Panc1 (cell line): ENCODE measurements around the gene CNGA1. TPM values are rescaled to one million over a fixed set of nuclear protein-coding genes. Genes with fewer than 3 reads are reported as not detected.

Experiments used
- ATAC-seq: fragments of 200-7000 bp; cut with Tn5 transposase; 2 replicates; pipeline ENCODE4 v1.9.1; 2020; ENCODE audit warnings: mild to moderate bottlenecking, moderate library complexity
- BruUV-seq: library from RNA; stranded (reverse); fragments of 400-500 nt; replicated peaks from 2 replicates; lab custom pipeline; 2021; lab: Mats Ljungman, UMichigan
- CTCF ChIA-PET: fragments of 300-600 bp; sonication (Branson Sonifier 250); formaldehyde crosslinking; loops from one replicate; lab custom pipeline; 2022; ENCODE audit warnings: antibody characterized with exemption; lab: Charles Lee
- POLR2A ChIA-PET: fragments of 300-600 bp; sonication (Branson Sonifier 250); formaldehyde crosslinking; loops from one replicate; lab custom pipeline; 2022; ENCODE audit warnings: antibody characterized with exemption; lab: Charles Lee
- DNase-seq: peaks from one replicate; pipeline ENCODE4 v3.0.0-alpha.2; 2010; ENCODE audit warnings: low read depth, low spot score
- H3K27ac ChIP-seq: 2 replicates; pipeline ENCODE4 v1.5.1; 2011; ENCODE audit warnings: mild to moderate bottlenecking, low read length, inconsistent platforms
- H3K27me3 ChIP-seq: fragments of 200-500 bp; sonication (Bioruptor generic); 2 replicates; pipeline ENCODE4 v1.6.0; 2014; ENCODE audit warnings: low read length, inconsistent platforms; ENCODE audit not compliant: control insufficient read depth, insufficient read depth
- H3K36me3 ChIP-seq: fragments of 200-500 bp; sonication (Bioruptor generic); 2 replicates; pipeline ENCODE4 v1.5.1; 2014; ENCODE audit warnings: inconsistent platforms, mild to moderate bottlenecking, low read length, moderate library complexity; ENCODE audit not compliant: control insufficient read depth, insufficient read depth
- H3K4me1 ChIP-seq: 2 replicates; pipeline ENCODE4 v1.5.1; 2011; ENCODE audit warnings: inconsistent platforms, mild to moderate bottlenecking, low read length, moderate library complexity; ENCODE audit not compliant: control insufficient read depth, insufficient read depth
- H3K4me3 ChIP-seq, 2 experiments: 2 replicates each; pipeline ENCODE4 v1.5.1; 2011 to 2012; ENCODE audit warnings: low read depth in 2 of 2, low read length in 2 of 2, mild to moderate bottlenecking in 2 of 2, inconsistent platforms in 1 of 2, moderate library complexity in 1 of 2
- H3K9me3 ChIP-seq: fragments of 200-500 bp; sonication (Bioruptor generic); 2 replicates; pipeline ENCODE4 v1.5.1; 2014; ENCODE audit warnings: low read depth, mild to moderate bottlenecking, inconsistent platforms, low read length, moderate library complexity; ENCODE audit not compliant: control insufficient read depth, insufficient read depth
- POLR2AphosphoS5 ChIP-seq: IDR thresholded peaks from 2 replicates; pipeline ENCODE4 v1.6.1; 2012; ENCODE audit warnings: mild to moderate bottlenecking, low read depth, low read length, moderate library complexity
- SIN3A ChIP-seq: IDR thresholded peaks from 2 replicates; pipeline ENCODE4 v1.6.1; 2012; ENCODE audit warnings: low read depth, mild to moderate bottlenecking, low read length, moderate library complexity, borderline replicate concordance; ENCODE audit not compliant: insufficient read depth
- TCF7L2 ChIP-seq: IDR thresholded peaks from 2 replicates; pipeline ENCODE4 v1.6.1; 2011; ENCODE audit warnings: mild to moderate bottlenecking, low read depth, low read length, inconsistent platforms
- in situ Hi-C: cut with HindIII; loops from 2 replicates; pipeline ENCODE4 v1.10.0; 2016; ENCODE audit warnings: low sequenced_read_pairs, low pct_unique_long_range_greater_than_20kb
- intact Hi-C: fragments of 100-400 bp; cut with micrococcal nuclease; formaldehyde crosslinking; loops from one replicate; pipeline ENCODE4 v1.10.0; 2022; ENCODE audit not compliant: unreplicated experiment
- total RNA-seq: library from RNA; stranded (reverse); gene quantifications from one replicate; pipeline ENCODE4 v1.2.1, GENCODE V29; 2021; ENCODE audit not compliant: unreplicated experiment
- TF ChIP-seq, protein P1 (sequence below): fragments of 450-650 bp; IDR thresholded peaks from 2 replicates; pipeline ENCODE4 v1.5.1; 2017; ENCODE audit warnings: mild to moderate bottlenecking
- TF ChIP-seq, protein P2 (sequence below), 2 experiments: IDR thresholded peaks; 2 replicates each; pipeline ENCODE4 v1.6.1; 2011 to 2012; ENCODE audit warnings: low read depth in 2 of 2, control low read depth in 1 of 2, low read length in 1 of 2, mild to moderate bottlenecking in 1 of 2, moderate library complexity in 1 of 2; ENCODE audit not compliant: insufficient read depth in 1 of 2

Gene CNGA1
- total RNA-seq, 1 experiment from 2014 or later = 0.23 TPM

GRCh38 chr4:47954245-47954644, 62.2 kb downstream of the CNGA1 start:
- in situ Hi-C loops (no loop called here), intact Hi-C loops (no loop called here)
- no TSS peak for BruUV-seq
- no peak for DNase-seq
- Histone ChIP-seq H3K4me1 (no peaks in the 10 kb centered on the region), H3K27me3 (no peaks in the 10 kb centered on the region), H3K9me3 (no peaks in the 10 kb centered on the region), H3K36me3 (no peaks in the 10 kb centered on the region), H3K27ac (no peak overlapping the region), H3K4me3 (no peak overlapping the region)
- POLR2A ChIA-PET = no interaction called here
- TF ChIP-seq, protein P1, sequence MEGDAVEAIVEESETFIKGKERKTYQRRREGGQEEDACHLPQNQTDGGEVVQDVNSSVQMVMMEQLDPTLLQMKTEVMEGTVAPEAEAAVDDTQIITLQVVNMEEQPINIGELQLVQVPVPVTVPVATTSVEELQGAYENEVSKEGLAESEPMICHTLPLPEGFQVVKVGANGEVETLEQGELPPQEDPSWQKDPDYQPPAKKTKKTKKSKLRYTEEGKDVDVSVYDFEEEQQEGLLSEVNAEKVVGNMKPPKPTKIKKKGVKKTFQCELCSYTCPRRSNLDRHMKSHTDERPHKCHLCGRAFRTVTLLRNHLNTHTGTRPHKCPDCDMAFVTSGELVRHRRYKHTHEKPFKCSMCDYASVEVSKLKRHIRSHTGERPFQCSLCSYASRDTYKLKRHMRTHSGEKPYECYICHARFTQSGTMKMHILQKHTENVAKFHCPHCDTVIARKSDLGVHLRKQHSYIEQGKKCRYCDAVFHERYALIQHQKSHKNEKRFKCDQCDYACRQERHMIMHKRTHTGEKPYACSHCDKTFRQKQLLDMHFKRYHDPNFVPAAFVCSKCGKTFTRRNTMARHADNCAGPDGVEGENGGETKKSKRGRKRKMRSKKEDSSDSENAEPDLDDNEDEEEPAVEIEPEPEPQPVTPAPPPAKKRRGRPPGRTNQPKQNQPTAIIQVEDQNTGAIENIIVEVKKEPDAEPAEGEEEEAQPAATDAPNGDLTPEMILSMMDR = no peak
- ATAC-seq = no peak
- CTCF ChIA-PET = no interaction called here

GRCh38 chr4:47945930-47946726, 70.4 kb downstream of the CNGA1 start:
- in situ Hi-C loops = no loop called here
- Histone ChIP-seq H3K27ac (no peak overlapping the region), H3K4me3 (no peak overlapping the region), H3K27me3 (no peaks in the 10 kb centered on the region), H3K36me3 (no peaks in the 10 kb centered on the region), H3K9me3 (no peaks in the 10 kb centered on the region), H3K4me1 (no peaks in the 10 kb centered on the region)
- ATAC-seq = no peak
- ChIA-PET POLR2A (no interaction called here), CTCF (no interaction called here)
- intact Hi-C loops = no loop called here
- BruUV-seq = no TSS peak
- DNase-seq = no peak
- TF ChIP-seq POLR2AphosphoS5 (no peak), TCF7L2 (no peak), SIN3A (no peak)
- TF ChIP-seq, protein P2, sequence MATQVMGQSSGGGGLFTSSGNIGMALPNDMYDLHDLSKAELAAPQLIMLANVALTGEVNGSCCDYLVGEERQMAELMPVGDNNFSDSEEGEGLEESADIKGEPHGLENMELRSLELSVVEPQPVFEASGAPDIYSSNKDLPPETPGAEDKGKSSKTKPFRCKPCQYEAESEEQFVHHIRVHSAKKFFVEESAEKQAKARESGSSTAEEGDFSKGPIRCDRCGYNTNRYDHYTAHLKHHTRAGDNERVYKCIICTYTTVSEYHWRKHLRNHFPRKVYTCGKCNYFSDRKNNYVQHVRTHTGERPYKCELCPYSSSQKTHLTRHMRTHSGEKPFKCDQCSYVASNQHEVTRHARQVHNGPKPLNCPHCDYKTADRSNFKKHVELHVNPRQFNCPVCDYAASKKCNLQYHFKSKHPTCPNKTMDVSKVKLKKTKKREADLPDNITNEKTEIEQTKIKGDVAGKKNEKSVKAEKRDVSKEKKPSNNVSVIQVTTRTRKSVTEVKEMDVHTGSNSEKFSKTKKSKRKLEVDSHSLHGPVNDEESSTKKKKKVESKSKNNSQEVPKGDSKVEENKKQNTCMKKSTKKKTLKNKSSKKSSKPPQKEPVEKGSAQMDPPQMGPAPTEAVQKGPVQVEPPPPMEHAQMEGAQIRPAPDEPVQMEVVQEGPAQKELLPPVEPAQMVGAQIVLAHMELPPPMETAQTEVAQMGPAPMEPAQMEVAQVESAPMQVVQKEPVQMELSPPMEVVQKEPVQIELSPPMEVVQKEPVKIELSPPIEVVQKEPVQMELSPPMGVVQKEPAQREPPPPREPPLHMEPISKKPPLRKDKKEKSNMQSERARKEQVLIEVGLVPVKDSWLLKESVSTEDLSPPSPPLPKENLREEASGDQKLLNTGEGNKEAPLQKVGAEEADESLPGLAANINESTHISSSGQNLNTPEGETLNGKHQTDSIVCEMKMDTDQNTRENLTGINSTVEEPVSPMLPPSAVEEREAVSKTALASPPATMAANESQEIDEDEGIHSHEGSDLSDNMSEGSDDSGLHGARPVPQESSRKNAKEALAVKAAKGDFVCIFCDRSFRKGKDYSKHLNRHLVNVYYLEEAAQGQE (IDR thresholded peaks at IDR 0.05; ENCODE audit: insufficient read depth in 1 of 2, low read depth in 2 of 2, low read length in 1 of 2) = no peak
- TF ChIP-seq, protein P1 = peak; percentile 19; the same call in 1 of the 2 replicates
